Skin epidermis (tissue), 12 donors: ENCODE results near the gene AP3B1.

Experiments used
- H3K27ac ChIP-seq, 21 experiments: fragments of 200-600 bp; sonication (generic) in 11 of 21; one replicate each; pipeline ENCODE4 v1.5.0; 2020; ENCODE audit warnings: mild to moderate bottlenecking in 3 of 21, inconsistent platforms in 2 of 21, moderate library complexity in 2 of 21
- H3K4me3 ChIP-seq, 7 experiments: fragments of 200-600 bp; sonication (generic) in 2 of 7; one replicate each; pipeline ENCODE4 v1.5.0; 2020; ENCODE audit warnings: inconsistent platforms in 2 of 7, mild to moderate bottlenecking in 2 of 7, moderate library complexity in 1 of 7

The AP3B1 gene

GRCh38 chr5:77993141-77993854 lies 301.2 kb downstream of the AP3B1 start:
- no peak overlapping the region for H3K4me3 ChIP-seq
- H3K27ac ChIP-seq, result no peak overlapping the region

GRCh38 chr5:77991084-77991483 lies 303.4 kb downstream of the AP3B1 start:
- Histone ChIP-seq H3K27ac (no peak overlapping the region), H3K4me3 (no peak overlapping the region)

GRCh38 chr5:77990020-77990419 lies 304.5 kb downstream of the AP3B1 start:
- H3K27ac ChIP-seq, result no peak overlapping the region
- no peak overlapping the region for H3K4me3 ChIP-seq

- Histone ChIP-seq H3K4me3 (no peak overlapping the region), H3K27ac (no peak overlapping the region)
Observed at GRCh38 chr5:77987988-77988387, 306.5 kb downstream of the AP3B1 start.

GRCh38 chr5:77987331-77987730 lies 307.2 kb downstream of the AP3B1 start:
- H3K27ac ChIP-seq, result no peak overlapping the region
- no peak overlapping the region for H3K4me3 ChIP-seq

GRCh38 chr5:77986261-77986660 lies 308.2 kb downstream of the AP3B1 start:
- no peak overlapping the region for H3K4me3 ChIP-seq
- H3K27ac ChIP-seq, result no peak overlapping the region

GRCh38 chr5:77985247-77985646 lies 309.3 kb downstream of the AP3B1 start:
- Histone ChIP-seq H3K27ac (no peak overlapping the region), H3K4me3 (no peak overlapping the region)

GRCh38 chr5:77984587-77984986 lies 309.9 kb downstream of the AP3B1 start:
- no peak overlapping the region for H3K4me3 ChIP-seq
- no peak overlapping the region for H3K27ac ChIP-seq

GRCh38 chr5:77983482-77984199 lies 310.9 kb downstream of the AP3B1 start:
- Histone ChIP-seq H3K4me3 (no peak overlapping the region), H3K27ac (no peak overlapping the region)

GRCh38 chr5:77981820-77982219 lies 312.7 kb downstream of the AP3B1 start:
- Histone ChIP-seq H3K4me3 (no peak overlapping the region), H3K27ac (no peak overlapping the region)

- H3K4me3 ChIP-seq, result no peak overlapping the region
- H3K27ac ChIP-seq, result no peak overlapping the region
Observed at GRCh38 chr5:77974576-77974975, 319.9 kb downstream of the AP3B1 start.

- H3K27ac ChIP-seq, result no peak overlapping the region
- peak overlapping the region in 2 of 7 experiments; percentile 6 to 22 for H3K4me3 ChIP-seq
Observed at GRCh38 chr5:77973253-77973609, 321.3 kb downstream of the AP3B1 start.

- Histone ChIP-seq H3K27ac (no peak overlapping the region), H3K4me3 (peak overlapping the region in 5 of 7 experiments; percentile 6 to 32 (median 22))
Observed at GRCh38 chr5:77972469-77973252, 321.8 kb downstream of the AP3B1 start.

GRCh38 chr5:77971776-77972468 lies 322.6 kb downstream of the AP3B1 start:
- Histone ChIP-seq H3K4me3 (peak overlapping the region in 4 of 7 experiments; percentile 16 to 32 (median 27)), H3K27ac (no peak overlapping the region)

- Histone ChIP-seq H3K27ac (no peak overlapping the region), H3K4me3 (no peak overlapping the region)
Observed at GRCh38 chr5:77970891-77971290, 323.6 kb downstream of the AP3B1 start.

GRCh38 chr5:77963795-77964194 lies 330.7 kb downstream of the AP3B1 start:
- no peak overlapping the region for H3K27ac ChIP-seq
- no peak overlapping the region for H3K4me3 ChIP-seq

- no peak overlapping the region for H3K27ac ChIP-seq
- no peak overlapping the region for H3K4me3 ChIP-seq
Observed at GRCh38 chr5:77960863-77961396, 333.6 kb downstream of the AP3B1 start.

GRCh38 chr5:77960305-77960704 lies 334.2 kb downstream of the AP3B1 start:
- no peak overlapping the region for H3K4me3 ChIP-seq
- H3K27ac ChIP-seq, result no peak overlapping the region

- no peak overlapping the region for H3K27ac ChIP-seq
- H3K4me3 ChIP-seq, result no peak overlapping the region
Observed at GRCh38 chr5:77958642-77959330, 335.7 kb downstream of the AP3B1 start.
